ENCODE measurements around the gene HP.

HP gene

GRCh38 chr16:72014675-72015074 lies 39.6 kb upstream of the HP start:
- CTCF ChIA-PET: no interaction called here
- no peak overlapping the region for H3K4me3 ChIP-seq (ENCODE audit: low read depth, low read length)

GRCh38 chr16:72015124-72015523 lies 39.2 kb upstream of the HP start:
- TF ChIP-seq, protein P1, sequence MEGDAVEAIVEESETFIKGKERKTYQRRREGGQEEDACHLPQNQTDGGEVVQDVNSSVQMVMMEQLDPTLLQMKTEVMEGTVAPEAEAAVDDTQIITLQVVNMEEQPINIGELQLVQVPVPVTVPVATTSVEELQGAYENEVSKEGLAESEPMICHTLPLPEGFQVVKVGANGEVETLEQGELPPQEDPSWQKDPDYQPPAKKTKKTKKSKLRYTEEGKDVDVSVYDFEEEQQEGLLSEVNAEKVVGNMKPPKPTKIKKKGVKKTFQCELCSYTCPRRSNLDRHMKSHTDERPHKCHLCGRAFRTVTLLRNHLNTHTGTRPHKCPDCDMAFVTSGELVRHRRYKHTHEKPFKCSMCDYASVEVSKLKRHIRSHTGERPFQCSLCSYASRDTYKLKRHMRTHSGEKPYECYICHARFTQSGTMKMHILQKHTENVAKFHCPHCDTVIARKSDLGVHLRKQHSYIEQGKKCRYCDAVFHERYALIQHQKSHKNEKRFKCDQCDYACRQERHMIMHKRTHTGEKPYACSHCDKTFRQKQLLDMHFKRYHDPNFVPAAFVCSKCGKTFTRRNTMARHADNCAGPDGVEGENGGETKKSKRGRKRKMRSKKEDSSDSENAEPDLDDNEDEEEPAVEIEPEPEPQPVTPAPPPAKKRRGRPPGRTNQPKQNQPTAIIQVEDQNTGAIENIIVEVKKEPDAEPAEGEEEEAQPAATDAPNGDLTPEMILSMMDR (IDR thresholded peaks at IDR 0.05; ENCODE audit: insufficient read depth, low read length, missing control alignments): no peak
- ChIA-PET CTCF (no interaction called here), POLR2A (no interaction called here)
- DNase-seq (ENCODE audit: low read depth, low spot score): no peak
- H3K4me3 ChIP-seq (ENCODE audit: low read depth, low read length): no peak overlapping the region

More at GRCh38 chr16:72014675-72015074, 39.6 kb upstream of the HP start:
- POLR2A ChIA-PET: no interaction called here
- TF ChIP-seq, protein P1 (IDR thresholded peaks at IDR 0.05; ENCODE audit: insufficient read depth, low read length, missing control alignments): no peak
- DNase-seq (ENCODE audit: low read depth, low spot score): no peak

DNA sequence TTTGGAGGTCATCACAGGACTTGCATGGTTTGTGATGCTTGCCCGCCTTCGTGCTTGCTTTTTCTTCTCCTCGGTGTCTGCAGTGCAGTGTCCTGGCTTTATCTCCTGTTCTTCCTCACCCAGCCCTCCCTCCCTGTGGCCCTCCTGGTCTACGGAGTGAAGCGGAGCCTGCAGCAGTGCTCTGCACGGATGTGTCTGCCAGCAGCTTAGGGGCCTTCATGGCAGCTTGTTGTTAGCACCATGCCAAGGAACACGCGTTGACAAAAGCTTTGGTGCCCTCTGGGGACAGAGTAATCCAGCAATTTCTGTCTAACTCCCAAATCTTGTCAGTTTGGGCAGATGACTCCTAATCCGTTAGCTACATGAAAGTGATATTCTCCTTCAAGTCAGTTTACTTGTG lies 35.8 kb upstream of the HP start:
- ChIA-PET POLR2A (no interaction called here), CTCF (no interaction called here)
- TF ChIP-seq, protein P1 (IDR thresholded peaks at IDR 0.05; ENCODE audit: insufficient read depth, low read length, missing control alignments): no peak
- no peak overlapping the region for H3K4me3 ChIP-seq (ENCODE audit: low read depth, low read length)
- no peak for DNase-seq (ENCODE audit: low read depth, low spot score)

GRCh38 chr16:72021043-72021442 lies 33.3 kb upstream of the HP start:
- no peak overlapping the region for H3K4me3 ChIP-seq (ENCODE audit: low read depth, low read length)
- TF ChIP-seq, protein P1 (IDR thresholded peaks at IDR 0.05; ENCODE audit: insufficient read depth, low read length, missing control alignments): peak; percentile 50
- POLR2A ChIA-PET: no interaction called here
- DNase-seq (ENCODE audit: low read depth, low spot score): no peak
- CTCF ChIA-PET: no interaction called here

DNA sequence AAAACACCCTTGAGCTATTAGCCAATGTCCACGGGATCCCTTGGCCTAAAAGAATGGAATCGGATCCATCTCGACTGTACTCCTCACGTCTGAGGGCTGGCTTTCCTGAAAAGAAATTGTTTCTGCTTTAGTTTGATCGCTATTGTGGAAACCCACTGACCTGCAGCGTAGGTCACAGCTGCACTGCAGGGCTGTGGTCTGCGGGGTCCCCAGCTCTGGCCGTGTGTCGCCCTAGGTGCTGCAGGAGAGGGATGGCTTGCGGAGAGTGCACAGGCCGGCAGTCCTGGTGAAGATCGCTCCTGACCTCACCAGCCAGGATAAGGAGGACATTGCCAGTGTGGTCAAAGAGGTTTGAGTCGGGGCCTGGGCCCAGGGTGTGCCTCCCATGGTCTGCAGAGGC lies 32.2 kb upstream of the HP start:
- ChIA-PET CTCF (interaction anchor here (1.2 kb wide), 1 partner anchor 44 kb away, joined by 3 read pairs; no protein-coding TSS in a partner anchor), POLR2A (interaction anchor here (0.7 kb wide), 1 partner anchor 74 kb away, joined by 3 read pairs; no protein-coding TSS in a partner anchor)
- TF ChIP-seq, protein P1 (IDR thresholded peaks at IDR 0.05; ENCODE audit: insufficient read depth, low read length, missing control alignments): no peak
- no peak overlapping the region for H3K4me3 ChIP-seq (ENCODE audit: low read depth, low read length)
- no peak for DNase-seq (ENCODE audit: low read depth, low spot score)

- TF ChIP-seq, protein P1 (IDR thresholded peaks at IDR 0.05; ENCODE audit: insufficient read depth, low read length, missing control alignments): no peak
- ChIA-PET CTCF (no interaction called here), POLR2A (no interaction called here)
- no peak for DNase-seq (ENCODE audit: low read depth, low spot score)
- H3K4me3 ChIP-seq (ENCODE audit: low read depth, low read length): no peak overlapping the region
Measured at GRCh38 chr16:72023962-72024361, 30.3 kb upstream of the HP start.
